HepG2 (cell line): Measurements from ENCODE around the gene HSF4. TPM values are rescaled to one million over a fixed set of nuclear protein-coding genes. Genes with fewer than 3 reads are reported as not detected.

Experiments used
- FOXA1 ChIP-seq, 2 experiments: fragments of 450-650 bp in 1 of 2; sonication (generic) in 1 of 2; formaldehyde crosslinking in 1 of 2; IDR thresholded peaks; 2 replicates each; pipeline versions ENCODE4 v1.4.0 to v1.6.1; 2016 to 2020; ENCODE audit warnings: missing genetic modification reagents in 1 of 2
- HOXA5 ChIP-seq: sonication (generic); formaldehyde crosslinking; IDR thresholded peaks from 2 replicates; pipeline ENCODE4 v1.4.0; 2020; ENCODE audit warnings: missing genetic modification reagents
- HOXA9 ChIP-seq: sonication (generic); formaldehyde crosslinking; IDR thresholded peaks from 2 replicates; pipeline ENCODE4 v1.8.1; 2022; ENCODE audit warnings: missing genetic modification reagents, mild to moderate bottlenecking, moderate library complexity, borderline replicate concordance
- IRX3 ChIP-seq: sonication (generic); formaldehyde crosslinking; IDR thresholded peaks from 2 replicates; pipeline ENCODE4 v1.8.1; 2023; ENCODE audit warnings: mild to moderate bottlenecking, low read depth, missing genetic modification reagents, borderline replicate concordance
- MBD4 ChIP-seq: IDR thresholded peaks from 2 replicates; pipeline ENCODE4 v1.6.1; 2012; ENCODE audit warnings: low read length, inconsistent platforms, borderline replicate concordance
- MTERF4 ChIP-seq: sonication (generic); formaldehyde crosslinking; IDR thresholded peaks from 2 replicates; pipeline ENCODE4 v1.8.0; 2023; ENCODE audit warnings: mild to moderate bottlenecking, missing genetic modification reagents
- NFKB2 ChIP-seq: sonication (generic); formaldehyde crosslinking; IDR thresholded peaks from 2 replicates; pipeline ENCODE4 v1.4.0; 2020; ENCODE audit warnings: missing genetic modification reagents, borderline replicate concordance
- NRL ChIP-seq: sonication (generic); formaldehyde crosslinking; IDR thresholded peaks from 2 replicates; pipeline ENCODE4 v1.5.0; 2020; ENCODE audit warnings: missing genetic modification reagents, mild to moderate bottlenecking, moderate library complexity, borderline replicate concordance
- PHF8 ChIP-seq: sonication (generic); formaldehyde crosslinking; IDR thresholded peaks from 2 replicates; pipeline ENCODE4 v1.5.0; 2020; ENCODE audit warnings: missing genetic modification reagents
- RAD51 ChIP-seq: fragments of 450-650 bp; IDR thresholded peaks from 2 replicates; pipeline ENCODE4 v1.6.1; 2016; ENCODE audit warnings: borderline replicate concordance
- RARA ChIP-seq: IDR thresholded peaks from 2 replicates; pipeline ENCODE4 v1.6.1; 2016; ENCODE audit warnings: missing genetic modification reagents, missing compliant biosample characterization
- RFXANK ChIP-seq: IDR thresholded peaks from 2 replicates; pipeline ENCODE4 v1.6.1; 2016
- SALL2 ChIP-seq: sonication (generic); formaldehyde crosslinking; IDR thresholded peaks from 2 replicates; pipeline ENCODE4 v1.8.1; 2023; ENCODE audit warnings: mild to moderate bottlenecking, missing genetic modification reagents, inconsistent platforms
- SP5 ChIP-seq: IDR thresholded peaks from 2 replicates; pipeline ENCODE4 v1.6.1; 2016; ENCODE audit warnings: low read depth, borderline replicate concordance
- ZFP1 ChIP-seq: IDR thresholded peaks from 2 replicates; pipeline ENCODE4 v1.6.1; 2016
- ZMAT3 ChIP-seq: sonication (generic); formaldehyde crosslinking; conservative IDR thresholded peaks from 2 replicates; pipeline ENCODE4 v1.7.0; 2021; ENCODE audit warnings: missing genetic modification reagents
- ZNF260 ChIP-seq: sonication (generic); formaldehyde crosslinking; IDR thresholded peaks from 2 replicates; pipeline ENCODE4 v1.4.0; 2020; ENCODE audit warnings: missing genetic modification reagents, low read depth, mild to moderate bottlenecking, borderline replicate concordance
- ZNF326 ChIP-seq: sonication (generic); formaldehyde crosslinking; IDR thresholded peaks from 2 replicates; pipeline ENCODE4 v1.4.0; 2020; ENCODE audit warnings: missing genetic modification reagents, borderline replicate concordance
- ZNF564 ChIP-seq: sonication (generic); formaldehyde crosslinking; IDR thresholded peaks from 2 replicates; pipeline ENCODE4 v1.8.1; 2023; ENCODE audit warnings: mild to moderate bottlenecking, missing genetic modification reagents
- ZNF598 ChIP-seq: sonication (generic); formaldehyde crosslinking; IDR thresholded peaks from 2 replicates; pipeline ENCODE4 v1.5.1; 2020; ENCODE audit warnings: mild to moderate bottlenecking, missing genetic modification reagents, borderline replicate concordance
- ZSCAN20 ChIP-seq: sonication (generic); formaldehyde crosslinking; IDR thresholded peaks from 2 replicates; pipeline ENCODE4 v1.4.0; 2020; ENCODE audit warnings: missing genetic modification reagents, mild to moderate bottlenecking, borderline replicate concordance
- polyA plus RNA-seq, 8 experiments: library from polyadenylated mRNA; depleted of rRNA in 3 of 8; stranded (reverse) in 7 of 8; unstranded in 1 of 8; fragments of >200 nt; fragmentation: Illumina TruSeq in 4 of 8; extraction: Trizol in 4 of 8; gene quantifications; 2 replicates each; pipeline versions ENCODE4 v1.2.1 to v1.2.3, GENCODE V29; 2011 to 2016; ENCODE audit warnings: low read depth in 4 of 8, missing spikeins in 1 of 8, mixed read lengths in 1 of 8; ENCODE audit not compliant: insufficient read depth in 1 of 8
- total RNA-seq, 5 experiments: library from RNA; depleted of rRNA; stranded (reverse); fragments of >200 nt; fragmentation: Illumina TruSeq; extraction: Trizol; gene quantifications; 2 replicates each; pipeline ENCODE4 v1.2.3, GENCODE V29; 2016; ENCODE audit warnings: low read depth in 1 of 5
- TF ChIP-seq, protein P1 (sequence below): sonication (generic); formaldehyde crosslinking; IDR thresholded peaks from 2 replicates; pipeline ENCODE4 v1.9.0; 2021; ENCODE audit warnings: missing genetic modification reagents, borderline replicate concordance
- TF ChIP-seq, protein P2 (sequence below): IDR thresholded peaks from 2 replicates; pipeline ENCODE4 v1.6.1; 2016; ENCODE audit warnings: control low read depth
- TF ChIP-seq, protein P3 (sequence below): sonication (generic); formaldehyde crosslinking; IDR thresholded peaks from 2 replicates; pipeline ENCODE4 v1.9.0; 2021; ENCODE audit warnings: missing genetic modification reagents, borderline replicate concordance

The HSF4 gene
- total and polyA plus RNA-seq, 2 of the 13 experiments (the other 11 are each of a cell fraction or from before 2014, with no cell fraction given), result 3.5 to 16.9 TPM

DNA sequence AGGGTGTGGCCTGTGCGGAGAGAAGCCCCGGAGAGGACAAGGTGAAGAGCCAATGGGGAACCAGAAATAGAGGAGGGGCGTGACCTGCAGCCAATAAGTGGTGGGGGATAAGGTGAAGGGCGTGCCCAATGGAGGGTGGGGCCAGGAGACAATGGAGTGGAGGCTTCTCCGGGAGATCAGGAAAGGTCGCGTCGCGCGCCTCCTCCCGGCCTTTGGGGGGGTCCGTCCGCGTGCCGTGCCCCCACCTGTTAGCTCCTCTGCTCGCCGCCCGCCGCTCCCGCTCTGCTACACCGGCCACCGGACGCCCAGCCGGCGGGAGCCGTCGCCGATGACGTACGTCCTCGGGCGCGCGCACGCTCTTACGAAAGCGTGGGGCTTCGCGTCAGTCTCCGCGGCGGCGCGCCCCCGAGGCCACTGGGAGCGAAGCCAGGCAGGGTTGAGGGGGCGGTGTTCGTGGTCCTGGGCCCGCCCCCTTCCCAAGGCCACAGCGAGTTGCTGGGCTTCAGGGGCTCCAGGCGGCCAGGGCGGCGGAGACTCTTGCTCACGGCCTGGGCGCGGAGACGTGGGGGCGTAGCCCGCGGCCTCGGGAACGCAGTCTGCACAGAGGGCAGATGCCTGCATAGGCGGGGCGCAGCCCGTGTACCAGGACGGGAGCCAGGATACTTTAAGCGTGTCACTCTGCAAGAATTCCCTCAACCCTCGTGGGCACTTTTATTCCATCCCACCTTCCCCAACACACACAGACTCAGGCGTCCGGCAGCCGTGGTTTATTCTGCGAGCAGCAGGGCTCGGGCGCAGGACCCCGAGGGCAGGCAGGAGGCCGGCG is 19.3 kb downstream of the HSF4 start, which contains the start of gene MATCAP1 (continued):
- TF ChIP-seq, protein P1, sequence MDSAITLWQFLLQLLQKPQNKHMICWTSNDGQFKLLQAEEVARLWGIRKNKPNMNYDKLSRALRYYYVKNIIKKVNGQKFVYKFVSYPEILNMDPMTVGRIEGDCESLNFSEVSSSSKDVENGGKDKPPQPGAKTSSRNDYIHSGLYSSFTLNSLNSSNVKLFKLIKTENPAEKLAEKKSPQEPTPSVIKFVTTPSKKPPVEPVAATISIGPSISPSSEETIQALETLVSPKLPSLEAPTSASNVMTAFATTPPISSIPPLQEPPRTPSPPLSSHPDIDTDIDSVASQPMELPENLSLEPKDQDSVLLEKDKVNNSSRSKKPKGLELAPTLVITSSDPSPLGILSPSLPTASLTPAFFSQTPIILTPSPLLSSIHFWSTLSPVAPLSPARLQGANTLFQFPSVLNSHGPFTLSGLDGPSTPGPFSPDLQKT (CRISPR knock-in tag), result no peak
- TF ChIP-seq RFXANK (CRISPR knock-in tag), result no peak
- TF ChIP-seq HOXA9 (CRISPR knock-in tag), result 0 out of 2 replicates have a peak, but pooled peaks have one; percentile 26
- TF ChIP-seq FOXA1 (IDR thresholded peaks at IDR 0.05), result no peak
- TF ChIP-seq FOXA1 (CRISPR knock-in tag; IDR thresholded peaks at IDR 0.05), result 0 out of 2 replicates have a peak, but pooled peaks have one; percentile 7
- TF ChIP-seq NRL, result no peak; the same call in none of the 2 replicates
- peak; percentile 54; the same call in 1 of the 2 replicates for TF ChIP-seq ZNF598
- peak; percentile 87 for TF ChIP-seq PHF8 (CRISPR knock-in tag)
- TF ChIP-seq MBD4, result no peak
- TF ChIP-seq RAD51, result no peak
- TF ChIP-seq NFKB2, result peak; percentile 85; the same call in 1 of the 2 replicates
- TF ChIP-seq SALL2 (CRISPR knock-in tag), result no peak; the same call in 1 of the 2 replicates
- TF ChIP-seq ZNF326 (CRISPR knock-in tag), result no peak
- no peak; the same call in 1 of the 2 replicates for TF ChIP-seq ZFP1 (CRISPR knock-in tag)
- TF ChIP-seq ZSCAN20, result 0 out of 2 replicates have a peak, but pooled peaks have one; percentile 53
- TF ChIP-seq HOXA5 (CRISPR knock-in tag), result peak; percentile 97
- TF ChIP-seq, protein P2, sequence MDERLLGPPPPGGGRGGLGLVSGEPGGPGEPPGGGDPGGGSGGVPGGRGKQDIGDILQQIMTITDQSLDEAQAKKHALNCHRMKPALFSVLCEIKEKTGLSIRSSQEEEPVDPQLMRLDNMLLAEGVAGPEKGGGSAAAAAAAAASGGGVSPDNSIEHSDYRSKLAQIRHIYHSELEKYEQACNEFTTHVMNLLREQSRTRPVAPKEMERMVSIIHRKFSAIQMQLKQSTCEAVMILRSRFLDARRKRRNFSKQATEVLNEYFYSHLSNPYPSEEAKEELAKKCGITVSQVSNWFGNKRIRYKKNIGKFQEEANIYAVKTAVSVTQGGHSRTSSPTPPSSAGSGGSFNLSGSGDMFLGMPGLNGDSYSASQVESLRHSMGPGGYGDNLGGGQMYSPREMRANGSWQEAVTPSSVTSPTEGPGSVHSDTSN (CRISPR knock-in tag), result peak; percentile 95
- peak; percentile 58 for TF ChIP-seq RARA (CRISPR knock-in tag)
- TF ChIP-seq, protein P3, sequence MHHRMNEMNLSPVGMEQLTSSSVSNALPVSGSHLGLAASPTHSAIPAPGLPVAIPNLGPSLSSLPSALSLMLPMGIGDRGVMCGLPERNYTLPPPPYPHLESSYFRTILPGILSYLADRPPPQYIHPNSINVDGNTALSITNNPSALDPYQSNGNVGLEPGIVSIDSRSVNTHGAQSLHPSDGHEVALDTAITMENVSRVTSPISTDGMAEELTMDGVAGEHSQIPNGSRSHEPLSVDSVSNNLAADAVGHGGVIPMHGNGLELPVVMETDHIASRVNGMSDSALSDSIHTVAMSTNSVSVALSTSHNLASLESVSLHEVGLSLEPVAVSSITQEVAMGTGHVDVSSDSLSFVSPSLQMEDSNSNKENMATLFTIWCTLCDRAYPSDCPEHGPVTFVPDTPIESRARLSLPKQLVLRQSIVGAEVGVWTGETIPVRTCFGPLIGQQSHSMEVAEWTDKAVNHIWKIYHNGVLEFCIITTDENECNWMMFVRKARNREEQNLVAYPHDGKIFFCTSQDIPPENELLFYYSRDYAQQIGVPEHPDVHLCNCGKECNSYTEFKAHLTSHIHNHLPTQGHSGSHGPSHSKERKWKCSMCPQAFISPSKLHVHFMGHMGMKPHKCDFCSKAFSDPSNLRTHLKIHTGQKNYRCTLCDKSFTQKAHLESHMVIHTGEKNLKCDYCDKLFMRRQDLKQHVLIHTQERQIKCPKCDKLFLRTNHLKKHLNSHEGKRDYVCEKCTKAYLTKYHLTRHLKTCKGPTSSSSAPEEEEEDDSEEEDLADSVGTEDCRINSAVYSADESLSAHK (CRISPR knock-in tag), result 0 out of 2 replicates have a peak, but pooled peaks have one; percentile 48
- no peak for TF ChIP-seq ZNF260 (CRISPR knock-in tag)
- TF ChIP-seq ZNF564 (CRISPR knock-in tag), result no peak
- TF ChIP-seq ZMAT3 (CRISPR knock-in tag), result no peak; the same call in 1 of the 2 replicates
- peak; percentile 77; the same call in 1 of the 2 replicates for TF ChIP-seq IRX3 (CRISPR knock-in tag)
- peak; percentile 88 for TF ChIP-seq SP5
- TF ChIP-seq MTERF4, result peak; percentile 93; the same call in 1 of the 2 replicates
